ENCODE data around the gene SH3BP4.

SH3BP4 gene

DNA sequence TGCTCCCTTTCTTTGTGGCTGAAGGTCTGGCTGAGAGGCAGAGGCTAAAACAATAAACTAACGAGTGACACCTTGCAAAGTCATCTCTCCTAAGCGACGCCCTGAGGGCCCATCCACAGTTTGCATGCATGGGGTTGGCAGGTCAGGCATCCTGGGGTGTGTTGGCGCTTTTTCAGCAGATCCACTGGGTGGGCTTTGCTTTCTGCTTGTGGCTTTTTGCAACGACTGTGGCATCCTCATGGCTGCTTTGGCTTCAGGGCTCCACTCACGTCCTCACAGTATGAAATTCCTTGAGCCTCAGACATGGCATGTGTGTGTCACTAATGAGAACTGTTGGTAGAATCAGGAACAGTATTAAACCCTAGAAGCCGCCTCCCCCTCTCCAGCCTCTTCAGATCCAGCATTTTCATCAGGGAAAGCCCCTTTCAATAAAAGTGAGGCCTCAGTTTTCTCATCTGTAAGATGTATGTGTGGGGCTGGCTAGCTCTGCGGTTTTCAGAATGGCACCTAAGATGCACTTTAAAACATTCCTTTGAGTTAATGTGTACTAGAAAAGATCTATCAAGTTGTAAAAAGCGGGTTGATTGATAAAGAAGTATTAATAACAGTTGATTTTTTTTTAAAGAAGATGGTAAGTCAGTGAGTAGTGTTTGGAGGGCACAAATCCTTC, 72.5 kb downstream of the SH3BP4 start:
- no peak for DNase-seq (ENCODE audit: low spot score)

DNA sequence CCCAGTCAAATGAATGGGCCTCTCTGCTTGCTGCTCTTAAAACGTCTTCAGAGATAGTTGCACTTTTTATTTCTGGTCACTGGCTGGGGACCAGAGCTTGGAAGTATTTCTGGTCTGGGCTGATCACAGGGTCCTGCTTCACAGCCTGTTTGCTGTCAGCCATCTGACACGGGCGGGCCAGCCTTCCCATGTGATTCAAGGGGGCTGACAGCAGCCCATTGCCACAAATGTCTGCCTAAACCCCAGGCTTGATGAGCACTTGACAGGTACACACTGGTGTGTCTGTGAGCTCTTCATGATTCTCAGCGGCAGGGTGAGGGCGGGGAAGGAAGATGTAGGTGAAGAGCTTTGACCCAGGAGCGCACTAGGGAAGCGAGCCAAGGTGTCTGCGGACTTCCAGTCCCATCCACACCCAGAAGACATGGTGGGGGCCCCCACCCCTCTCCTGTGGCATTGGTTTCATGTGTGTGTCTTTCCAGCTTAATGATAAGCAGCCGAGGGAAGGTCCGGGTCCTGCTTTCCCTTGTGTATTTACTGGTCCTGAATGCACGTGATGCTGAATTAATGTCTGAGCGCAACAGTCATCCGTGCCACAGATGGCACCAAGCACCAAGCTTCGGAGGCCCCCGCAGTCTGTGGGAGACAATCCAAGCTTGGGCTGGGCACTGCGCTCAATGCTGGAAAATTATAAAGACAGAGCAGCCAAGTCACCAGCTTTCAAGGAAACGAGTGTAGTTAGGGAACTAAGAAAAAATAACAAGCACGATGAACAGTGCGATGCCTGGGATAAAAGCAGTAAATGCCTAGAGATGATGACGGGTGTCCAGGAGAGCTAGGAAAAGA, 73.3 kb downstream of the SH3BP4 start:
- DNase-seq (ENCODE audit: low spot score) = no peak

DNA sequence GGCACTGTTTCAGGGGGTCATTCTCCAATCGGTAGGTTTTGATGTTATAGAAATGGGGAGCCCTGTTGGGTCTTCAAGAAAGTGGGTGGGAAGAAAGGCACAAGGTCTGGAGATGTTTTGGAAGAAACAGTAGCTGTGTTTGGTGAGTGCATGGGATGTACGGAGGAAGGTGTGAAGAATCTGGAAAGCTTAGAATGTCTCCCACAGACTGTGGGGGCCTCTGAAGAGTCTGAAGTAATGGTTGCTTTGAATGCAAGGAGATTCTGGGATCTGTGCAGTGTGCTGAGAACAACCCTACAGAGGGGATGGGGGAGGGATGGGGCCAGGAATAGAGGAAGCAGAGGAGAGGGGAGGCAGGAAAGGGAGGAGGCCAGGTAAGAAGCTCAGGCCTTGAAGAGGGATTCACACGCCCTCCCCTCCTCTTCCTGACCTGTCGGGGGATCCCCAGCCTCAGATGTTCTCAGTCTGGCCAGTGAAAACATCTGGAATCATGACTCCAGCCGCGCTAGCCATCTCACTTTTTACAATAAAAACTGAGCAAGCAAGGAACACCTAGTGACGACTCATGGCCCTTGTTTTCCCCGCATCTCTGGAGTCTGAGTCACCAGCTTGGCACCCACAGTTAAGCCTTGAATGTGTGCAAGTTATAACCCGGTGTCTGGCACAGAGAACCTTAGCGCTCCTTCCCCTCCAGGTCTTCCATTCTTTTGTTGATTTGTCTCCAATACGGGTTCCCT, 74.2 kb downstream of the SH3BP4 start:
- DNase-seq (ENCODE audit: low spot score) = no peak

DNA sequence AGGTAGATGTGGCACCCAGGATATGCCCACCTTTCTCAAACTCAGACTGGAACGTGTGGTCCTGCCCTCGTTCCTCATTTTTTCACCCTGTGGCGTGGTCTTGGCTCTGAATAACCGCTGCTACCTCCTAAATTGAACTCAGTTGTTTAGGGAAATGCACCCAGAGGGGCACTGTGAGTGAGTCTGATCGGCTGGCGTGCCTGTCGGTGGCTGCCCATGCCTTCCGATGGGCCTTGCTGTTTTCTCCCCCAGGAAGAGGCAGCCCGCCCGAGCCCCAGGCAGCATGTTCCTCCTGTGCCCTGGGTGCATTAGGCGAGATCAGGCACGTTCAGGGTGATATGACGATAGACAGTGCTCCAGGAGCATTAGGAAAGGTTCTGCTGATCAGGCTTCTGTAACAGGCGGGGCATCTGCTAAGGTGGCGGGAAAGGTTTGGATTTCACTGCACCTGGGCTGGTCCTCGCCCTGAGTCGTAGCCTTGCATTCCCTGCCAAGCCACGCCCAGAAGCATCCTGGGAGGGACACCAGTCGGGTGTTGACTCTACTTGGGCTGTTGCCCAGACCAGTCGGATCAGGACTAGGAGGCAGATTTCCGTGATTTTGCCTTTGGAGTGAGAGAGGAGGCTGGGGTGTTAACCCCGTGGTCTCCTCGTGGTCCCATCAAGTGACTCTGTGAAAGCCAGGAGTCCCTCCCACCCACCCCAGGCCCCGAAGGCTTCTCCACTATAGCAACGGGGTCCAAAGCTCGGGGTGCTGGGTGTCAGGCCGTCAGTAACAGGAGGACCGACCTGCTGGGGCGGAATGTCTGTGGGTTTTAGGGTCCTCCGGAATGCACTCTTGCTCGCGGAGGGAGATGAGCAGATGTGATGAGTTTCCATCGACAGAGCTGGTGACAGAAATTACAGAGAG, 75.1 kb downstream of the SH3BP4 start:
- no peak for DNase-seq (ENCODE audit: low spot score)

DNA sequence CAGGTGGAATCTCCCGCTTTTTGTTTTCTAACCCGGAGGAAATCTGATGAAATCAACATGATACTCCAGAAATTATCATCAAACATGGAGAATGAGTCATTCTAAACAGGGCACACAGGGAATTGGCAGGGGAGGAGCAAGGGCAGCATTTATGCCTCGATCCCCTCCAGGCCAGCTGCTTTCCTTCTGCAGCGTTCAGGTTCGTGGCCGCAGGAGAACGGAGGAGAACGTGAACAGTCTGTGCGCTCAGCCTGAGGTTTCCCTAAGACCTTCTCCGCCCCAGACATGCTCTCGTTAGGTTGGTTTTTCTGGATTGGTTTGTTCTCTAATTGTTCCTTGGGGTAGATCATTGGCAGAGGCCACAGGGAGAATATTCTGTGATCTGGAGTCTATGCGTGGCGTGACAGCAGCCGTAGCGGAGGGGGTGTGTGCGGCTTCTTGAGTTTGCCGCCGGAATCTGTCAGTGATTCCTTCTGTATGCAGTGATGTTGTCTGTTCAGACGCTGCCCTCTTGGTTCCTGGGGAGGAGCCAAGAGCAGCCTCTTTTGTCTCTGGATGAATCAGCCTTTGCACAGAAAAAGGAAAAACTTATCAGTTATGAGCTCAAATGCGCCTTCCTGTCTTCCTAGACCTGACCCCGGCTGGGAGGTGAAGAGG, 75.9 kb downstream of the SH3BP4 start:
- no peak for DNase-seq (ENCODE audit: low spot score)

DNA sequence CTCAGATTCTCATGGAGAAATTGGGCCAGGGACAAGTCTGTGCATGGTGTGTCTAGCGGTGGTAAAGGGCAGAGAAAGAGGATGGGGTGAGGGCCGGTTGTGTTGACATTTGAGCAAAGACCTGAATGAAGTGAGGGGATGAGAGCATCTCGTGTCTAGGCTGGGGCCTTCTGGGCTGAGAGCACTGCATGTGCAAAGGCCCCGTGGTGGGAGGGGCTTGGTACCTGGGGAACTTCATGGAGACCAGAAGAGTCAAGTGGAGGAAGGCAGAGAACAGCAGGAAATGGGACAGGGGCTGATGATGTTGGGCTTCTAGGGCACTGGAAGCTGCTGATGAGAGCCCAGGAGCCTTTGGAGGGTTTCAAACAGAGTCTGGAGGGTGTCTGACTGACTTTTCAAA, 76.8 kb downstream of the SH3BP4 start:
- no peak for DNase-seq (ENCODE audit: low spot score)

DNA sequence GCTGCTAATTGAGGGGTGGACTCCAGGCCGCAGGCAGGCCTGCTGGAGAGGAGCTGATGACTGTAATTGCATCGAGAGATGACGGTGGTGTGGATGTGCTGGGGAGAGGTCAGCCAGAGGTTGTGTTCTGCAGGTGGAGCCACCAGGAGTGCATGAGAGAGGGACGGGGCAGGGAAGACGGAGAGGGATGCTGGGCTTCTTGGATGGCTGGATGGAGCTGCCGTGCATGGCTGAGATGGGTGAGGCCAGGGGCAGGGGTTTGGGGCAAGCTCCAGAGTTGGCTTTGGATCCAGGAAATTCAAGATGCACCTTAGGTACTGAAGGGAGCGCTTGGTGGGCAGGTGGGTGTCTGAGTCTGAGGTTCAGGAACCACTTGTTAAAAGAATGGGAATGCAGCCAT, 77.2 kb downstream of the SH3BP4 start:
- DNase-seq (ENCODE audit: low spot score) = no peak

DNA sequence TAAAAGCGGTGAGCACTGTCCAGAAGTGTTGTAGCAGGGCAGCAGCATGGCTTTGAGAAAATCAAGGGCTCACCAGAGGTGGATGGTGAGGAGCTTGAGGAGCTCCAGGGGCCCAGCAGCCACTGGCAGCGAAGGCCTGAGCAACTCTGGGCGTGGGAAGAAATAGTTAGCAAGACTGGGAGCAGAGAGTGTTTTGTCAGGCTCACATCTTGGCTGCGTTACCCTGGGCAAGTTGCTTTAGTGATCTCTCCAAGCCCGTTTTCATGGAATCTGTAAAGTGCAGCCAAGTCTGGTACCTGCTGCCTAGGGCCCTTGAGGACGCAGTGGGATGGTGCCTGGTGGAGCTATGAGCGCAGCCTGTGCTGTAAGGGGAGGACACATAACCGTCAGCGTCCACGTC, 78.3 kb downstream of the SH3BP4 start:
- no peak for DNase-seq (ENCODE audit: low spot score)

DNA sequence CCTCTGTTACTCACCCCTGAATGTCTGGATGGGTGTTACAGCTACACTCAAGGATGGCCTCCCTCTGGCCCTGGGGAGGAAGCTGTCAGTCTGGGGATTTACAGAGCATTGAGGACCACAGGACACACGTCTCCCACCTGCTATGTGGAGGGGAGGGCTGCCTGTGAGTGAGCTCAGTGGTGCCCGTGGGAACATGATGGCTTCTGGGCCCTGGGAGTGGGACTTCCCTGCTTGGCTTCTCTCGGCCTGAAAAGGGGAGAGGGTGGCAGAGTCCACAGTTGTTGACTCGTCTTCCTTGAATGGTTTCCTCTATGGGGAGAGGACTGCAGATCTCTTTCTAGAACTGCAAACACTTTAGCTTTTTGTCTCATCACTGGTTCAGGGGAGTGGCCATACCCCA, 79.1 kb downstream of the SH3BP4 start:
- no peak for DNase-seq (ENCODE audit: low spot score)

DNA sequence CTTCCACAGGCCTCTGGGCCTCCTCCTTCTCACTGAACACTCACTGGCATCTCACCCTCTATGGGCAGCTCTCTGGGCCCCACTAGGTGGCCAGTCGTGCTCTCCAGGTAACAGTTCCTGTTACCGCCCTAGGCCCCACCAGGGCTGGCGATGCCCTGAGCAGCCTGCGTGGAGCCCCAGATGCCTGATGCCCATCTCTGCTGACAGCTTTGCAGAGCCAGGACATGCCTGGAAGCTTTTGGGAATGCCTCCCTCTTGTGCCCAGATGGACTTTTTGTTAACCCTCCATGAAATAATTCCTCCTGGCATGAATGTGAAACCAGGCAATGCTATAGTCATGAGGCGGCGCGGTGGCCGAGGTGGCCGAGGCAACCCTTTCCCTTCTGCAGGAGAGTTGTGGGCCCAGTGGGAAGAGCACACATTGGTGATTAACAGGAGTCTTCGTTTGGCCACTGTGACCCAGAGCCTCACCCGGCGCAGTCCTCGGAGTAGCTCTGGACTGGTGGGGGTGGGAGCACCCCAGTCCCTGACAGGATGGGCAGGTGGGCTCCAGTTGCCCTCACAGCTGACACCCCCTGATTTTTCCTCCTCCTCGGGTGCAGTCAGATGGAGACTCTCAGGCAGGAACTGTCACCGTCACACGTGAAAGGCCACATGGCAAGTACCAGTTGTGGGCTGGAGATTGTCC, 80.0 kb downstream of the SH3BP4 start:
- no peak for DNase-seq (ENCODE audit: low spot score)

DNA sequence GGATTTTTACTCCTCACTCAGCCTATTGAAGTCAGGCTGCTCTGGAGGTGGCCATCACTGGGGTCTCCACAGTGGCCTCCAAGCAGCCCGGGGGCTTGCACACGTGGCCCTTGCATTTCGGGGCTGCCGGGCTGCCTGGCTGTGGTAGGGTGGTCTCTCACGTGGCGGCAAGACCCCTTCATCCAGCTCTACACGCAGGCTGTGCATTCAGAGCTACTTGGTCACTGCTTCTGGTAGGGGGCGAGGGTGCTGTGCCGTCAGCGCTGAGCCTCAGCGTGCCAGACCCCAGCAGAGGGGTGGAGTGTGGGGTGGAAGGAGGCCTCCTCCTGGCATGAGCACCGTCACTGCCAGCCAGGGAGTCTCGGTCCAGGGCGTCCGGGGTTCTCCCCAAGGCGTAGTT, 80.6 kb downstream of the SH3BP4 start:
- DNase-seq (ENCODE audit: low spot score) = no peak

DNA sequence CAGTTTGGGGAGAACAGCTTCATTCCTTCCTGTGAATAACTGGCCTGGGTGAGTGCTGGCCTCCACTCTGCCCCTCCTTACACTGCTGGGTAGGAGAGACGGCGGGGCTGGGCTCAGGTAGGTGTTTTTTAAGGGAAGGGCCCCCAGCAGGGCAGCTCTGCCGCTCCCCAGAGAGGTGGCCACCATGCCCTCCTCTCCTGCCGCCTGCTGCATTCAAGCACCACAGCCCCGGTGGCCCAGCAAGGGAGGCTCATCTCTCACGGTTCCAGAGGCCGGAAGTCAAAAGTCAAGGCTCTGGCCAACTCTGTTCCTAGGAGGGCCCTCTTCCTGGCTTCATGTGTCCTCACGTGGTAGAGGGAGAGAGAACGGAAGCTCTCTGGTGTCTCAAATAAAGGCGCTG, 81.1 kb downstream of the SH3BP4 start:
- DNase-seq (ENCODE audit: low spot score) = no peak

DNA sequence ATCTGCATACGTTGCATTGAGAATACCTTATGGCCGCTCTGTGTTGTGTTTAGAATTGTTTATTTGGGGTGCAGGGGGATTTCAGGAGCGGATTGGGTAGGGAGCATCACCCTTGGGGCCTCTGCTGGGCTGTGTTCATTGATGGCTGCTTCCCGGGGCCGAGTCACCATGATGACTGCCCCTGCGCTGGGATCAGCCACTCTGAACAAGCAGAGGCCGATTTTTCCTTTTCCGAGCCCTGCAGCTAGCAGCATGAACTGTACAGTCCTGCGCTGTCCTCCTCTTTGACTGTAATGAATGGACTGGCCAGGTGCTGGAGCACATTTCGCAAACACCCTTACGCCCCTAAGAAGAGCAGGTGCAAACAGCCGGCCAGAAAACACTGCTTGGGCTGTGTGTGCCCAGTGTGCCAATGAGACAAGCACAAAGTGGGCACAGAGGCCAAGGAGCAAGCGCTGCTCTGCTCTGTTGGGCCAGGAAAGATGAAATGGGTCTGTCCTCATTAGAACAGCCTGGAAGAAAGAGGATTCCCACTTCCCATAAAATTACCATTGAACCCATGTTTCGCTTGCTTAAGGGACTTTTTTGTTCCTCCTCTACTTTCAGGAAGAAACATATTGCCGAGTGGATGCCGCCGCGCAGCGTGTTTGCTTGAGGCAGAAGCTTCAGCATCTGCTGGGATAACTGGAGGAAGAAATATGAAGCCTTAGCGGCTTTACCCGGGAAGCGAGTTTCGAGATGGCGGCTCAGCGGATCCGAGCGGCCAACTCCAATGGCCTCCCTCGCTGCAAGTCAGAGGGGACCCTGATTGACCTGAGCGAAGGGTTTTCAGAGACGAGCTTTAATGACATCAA, 82.7 kb downstream of the SH3BP4 start:
- DNase-seq (ENCODE audit: low spot score) = no peak

DNA sequence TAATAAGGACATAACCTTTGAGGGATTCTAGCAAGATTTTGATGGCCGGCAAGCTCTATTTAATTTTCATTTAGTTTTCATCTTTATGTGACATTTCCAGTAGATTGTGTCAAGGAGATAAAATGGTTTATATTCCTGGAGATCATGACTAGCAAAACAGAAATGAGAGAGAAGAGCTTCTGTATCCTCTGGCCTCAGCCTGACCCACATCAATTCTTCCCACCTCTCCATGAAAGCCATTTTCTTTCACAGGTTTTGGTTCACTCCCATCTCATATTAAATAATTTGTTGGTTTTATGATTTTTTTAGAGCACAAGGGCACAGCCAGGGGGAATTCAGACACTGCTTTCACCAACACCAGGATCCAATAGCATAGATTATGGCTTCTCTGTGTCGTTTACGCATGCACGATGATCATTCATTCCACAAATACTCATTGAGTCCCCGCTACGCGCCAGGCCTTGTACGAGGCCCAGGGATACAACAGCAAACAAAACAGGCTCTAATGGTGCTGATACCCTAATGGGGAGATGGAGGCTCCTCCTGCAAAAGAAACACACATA, 85.9 kb downstream of the SH3BP4 start:
- no peak for DNase-seq (ENCODE audit: low spot score)

DNA sequence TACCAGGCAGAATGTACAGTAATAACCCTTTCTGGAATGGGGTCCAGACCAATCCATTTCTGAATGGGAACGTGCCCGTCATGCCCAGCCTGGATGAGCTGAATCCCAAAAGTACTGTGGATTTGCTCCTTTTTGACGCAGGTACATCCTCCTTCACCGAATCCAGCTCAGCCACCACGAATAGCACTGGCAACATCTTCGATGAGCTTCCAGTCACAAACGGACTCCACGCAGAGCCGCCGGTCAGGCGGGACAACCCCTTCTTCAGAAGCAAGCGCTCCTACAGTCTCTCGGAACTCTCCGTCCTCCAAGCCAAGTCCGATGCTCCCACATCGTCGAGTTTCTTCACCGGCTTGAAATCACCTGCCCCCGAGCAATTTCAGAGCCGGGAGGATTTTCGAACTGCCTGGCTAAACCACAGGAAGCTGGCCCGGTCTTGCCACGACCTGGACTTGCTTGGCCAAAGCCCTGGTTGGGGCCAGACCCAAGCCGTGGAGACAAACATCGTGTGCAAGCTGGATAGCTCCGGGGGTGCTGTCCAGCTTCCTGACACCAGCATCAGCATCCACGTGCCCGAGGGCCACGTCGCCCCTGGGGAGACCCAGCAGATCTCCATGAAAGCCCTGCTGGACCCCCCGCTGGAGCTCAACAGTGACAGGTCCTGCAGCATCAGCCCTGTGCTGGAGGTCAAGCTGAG, 89.6 kb downstream of the SH3BP4 start:
- DNase-seq (ENCODE audit: low spot score) = no peak

DNA sequence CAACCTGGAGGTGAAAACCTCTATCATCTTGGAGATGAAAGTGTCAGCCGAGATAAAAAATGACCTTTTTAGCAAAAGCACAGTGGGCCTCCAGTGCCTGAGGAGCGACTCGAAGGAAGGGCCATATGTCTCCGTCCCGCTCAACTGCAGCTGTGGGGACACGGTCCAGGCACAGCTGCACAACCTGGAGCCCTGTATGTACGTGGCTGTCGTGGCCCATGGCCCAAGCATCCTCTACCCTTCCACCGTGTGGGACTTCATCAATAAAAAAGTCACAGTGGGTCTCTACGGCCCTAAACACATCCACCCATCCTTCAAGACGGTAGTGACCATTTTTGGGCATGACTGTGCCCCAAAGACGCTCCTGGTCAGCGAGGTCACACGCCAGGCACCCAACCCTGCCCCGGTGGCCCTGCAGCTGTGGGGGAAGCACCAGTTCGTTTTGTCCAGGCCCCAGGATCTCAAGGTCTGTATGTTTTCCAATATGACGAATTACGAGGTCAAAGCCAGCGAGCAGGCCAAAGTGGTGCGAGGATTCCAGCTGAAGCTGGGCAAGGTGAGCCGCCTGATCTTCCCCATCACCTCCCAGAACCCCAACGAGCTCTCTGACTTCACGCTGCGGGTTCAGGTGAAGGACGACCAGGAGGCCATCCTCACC, 90.2 kb downstream of the SH3BP4 start:
- no peak for DNase-seq (ENCODE audit: low spot score)

DNA sequence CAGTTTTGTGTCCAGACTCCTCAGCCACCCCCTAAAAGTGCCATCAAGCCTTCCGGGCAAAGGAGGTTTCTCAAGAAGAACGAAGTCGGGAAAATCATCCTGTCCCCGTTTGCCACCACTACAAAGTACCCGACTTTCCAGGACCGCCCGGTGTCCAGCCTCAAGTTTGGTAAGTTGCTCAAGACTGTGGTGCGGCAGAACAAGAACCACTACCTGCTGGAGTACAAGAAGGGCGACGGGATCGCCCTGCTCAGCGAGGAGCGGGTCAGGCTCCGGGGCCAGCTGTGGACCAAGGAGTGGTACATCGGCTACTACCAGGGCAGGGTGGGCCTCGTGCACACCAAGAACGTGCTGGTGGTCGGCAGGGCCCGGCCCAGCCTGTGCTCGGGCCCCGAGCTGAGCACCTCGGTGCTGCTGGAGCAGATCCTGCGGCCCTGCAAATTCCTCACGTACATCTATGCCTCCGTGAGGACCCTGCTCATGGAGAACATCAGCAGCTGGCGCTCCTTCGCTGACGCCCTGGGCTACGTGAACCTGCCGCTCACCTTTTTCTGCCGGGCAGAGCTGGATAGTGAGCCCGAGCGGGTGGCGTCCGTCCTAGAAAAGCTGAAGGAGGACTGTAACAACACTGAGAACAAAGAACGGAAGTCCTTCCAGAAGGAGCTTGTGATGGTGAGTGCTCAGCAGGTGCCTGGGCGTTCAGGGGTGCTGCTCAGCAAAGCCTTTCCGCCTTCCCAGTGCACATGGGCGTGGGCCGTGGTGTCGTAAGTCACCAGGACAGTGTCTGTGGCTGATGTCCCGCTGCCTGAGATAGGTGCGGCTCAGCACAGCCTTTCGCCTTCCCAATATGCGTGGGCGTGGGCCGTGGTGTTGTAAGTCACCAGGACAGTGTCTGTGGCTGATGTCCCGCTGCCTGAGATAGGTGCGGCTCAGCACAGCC, 91.0 kb downstream of the SH3BP4 start:
- no peak for DNase-seq (ENCODE audit: low spot score)
